Memory B cell (primary cell): ENCODE data around the gene DCP1B.

ENCODE experiments used
- ATAC-seq: fragments of 150-1000 bp; cut with Tn5 transposase; 2 replicates; pipeline ENCODE4 v1.10.0; 2021; ENCODE audit warnings: low read depth, mild to moderate bottlenecking, moderate library complexity
- DNase-seq, 2 donors: peaks; one replicate each; pipeline ENCODE4 v3.0.0; 2022; ENCODE audit warnings: low spot score in 2 of 2
- H3K27ac Mint-ChIP-seq: one replicate; pipeline ENCODE4 v1.8.0; 2022; ENCODE audit warnings: mild to moderate bottlenecking, moderate library complexity, mixed read lengths
- H3K27me3 Mint-ChIP-seq: one replicate; pipeline ENCODE4 v1.8.0; 2022; ENCODE audit warnings: mixed read lengths
- H3K36me3 Mint-ChIP-seq: one replicate; pipeline ENCODE4 v1.8.0; 2022; ENCODE audit warnings: mild to moderate bottlenecking, mixed read lengths
- H3K4me1 Mint-ChIP-seq: one replicate; pipeline ENCODE4 v1.8.0; 2022; ENCODE audit warnings: mixed read lengths
- H3K4me3 Mint-ChIP-seq: one replicate; pipeline ENCODE4 v1.8.0; 2022; ENCODE audit warnings: mild to moderate bottlenecking, moderate library complexity, mixed read lengths
- H3K9me3 Mint-ChIP-seq: one replicate; pipeline ENCODE4 v1.8.0; 2022; ENCODE audit warnings: mixed read lengths

DCP1B gene

DNA sequence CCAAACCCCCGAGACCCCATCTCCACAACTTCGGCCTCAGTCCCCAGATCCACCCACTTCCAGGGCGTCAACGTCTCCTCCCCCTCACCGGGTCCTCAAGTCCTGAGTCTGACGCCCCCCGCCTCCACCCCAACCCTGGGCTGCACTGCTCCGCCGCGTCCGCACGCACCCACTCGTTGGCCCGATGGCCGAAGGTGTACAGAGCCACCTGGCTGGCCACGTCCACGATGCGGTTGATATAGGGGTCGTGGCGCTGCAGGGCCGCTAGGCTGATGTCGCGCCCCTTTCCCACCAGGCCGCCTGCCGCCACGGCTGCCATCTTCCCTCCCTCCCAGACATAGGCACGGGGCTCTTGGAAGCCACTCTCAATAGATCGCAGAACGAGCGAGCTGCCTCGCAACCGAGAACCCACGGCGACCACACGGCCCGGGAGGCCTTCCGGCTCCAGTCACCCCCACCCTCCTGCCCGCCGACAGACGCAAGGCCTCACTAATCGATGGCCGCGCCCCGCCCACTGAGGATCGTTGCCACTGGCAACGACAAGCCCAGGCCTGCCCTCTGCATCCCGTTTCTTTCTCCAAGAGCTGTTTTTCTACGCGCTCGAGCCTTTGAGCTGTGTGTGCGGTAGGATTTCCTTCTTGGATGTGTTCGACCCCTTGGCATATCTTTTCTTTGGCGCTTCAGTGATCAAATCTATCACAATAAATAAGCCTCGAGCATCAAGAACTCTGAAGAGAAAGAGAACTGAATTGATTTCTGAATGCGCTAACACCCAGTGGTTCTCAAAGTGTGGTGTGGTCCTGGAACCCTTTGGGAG is at the start of gene DCP1B:
DCP1B (minus strand) TSS at position 345 of the 817 bp plus-strand sequence; CDS start at position 319, 26 bp downstream.
- H3K4me3 Mint-ChIP-seq = peak within 1 kb of the TSS; percentile 90

DNA sequence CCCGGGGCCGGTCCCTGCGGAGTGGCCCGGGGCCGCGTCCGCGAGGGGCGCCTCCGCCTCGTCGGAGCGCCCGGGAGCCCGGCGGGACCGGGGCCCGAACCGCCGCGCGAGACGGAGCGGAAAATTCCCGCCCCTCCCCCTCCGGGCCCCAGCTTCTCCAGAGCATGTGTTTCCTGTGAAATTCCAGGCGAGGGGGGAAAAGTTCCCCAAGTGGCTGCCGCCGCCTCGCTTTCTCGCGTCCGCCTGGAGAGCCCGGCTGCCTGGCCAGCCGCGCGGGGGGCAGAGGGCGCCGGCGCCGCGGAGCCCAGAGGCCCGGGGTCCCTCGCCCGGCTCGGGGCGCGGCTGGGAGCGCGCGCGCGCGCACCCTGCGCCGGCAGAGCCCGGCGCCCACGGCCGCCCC is 49.4 kb upstream of the DCP1B start:
- Mint-ChIP-seq H3K4me1 (peaks cover 18% of the 10 kb centered on the region), H3K9me3 (no peaks in the 10 kb centered on the region), H3K36me3 (no peaks in the 10 kb centered on the region), H3K27me3 (peaks cover 29% of the 10 kb centered on the region), H3K27ac (no peak overlapping the region), H3K4me3 (no peak overlapping the region)
- ATAC-seq (no peak), DNase-seq (no peak)

More for the DNA sequence above, at the start of gene DCP1B:
- Mint-ChIP-seq H3K27ac (peak within 1 kb of the TSS; percentile 98), H3K9me3 (no peaks in the 10 kb centered on the region), H3K4me1 (peaks cover 21% of the 10 kb centered on the region), H3K36me3 (peaks cover 5% of the 10 kb centered on the region), H3K27me3 (no peaks in the 10 kb centered on the region)
- ATAC-seq (peak; percentile 99), DNase-seq (peak; percentile 83 to 89)

DNA sequence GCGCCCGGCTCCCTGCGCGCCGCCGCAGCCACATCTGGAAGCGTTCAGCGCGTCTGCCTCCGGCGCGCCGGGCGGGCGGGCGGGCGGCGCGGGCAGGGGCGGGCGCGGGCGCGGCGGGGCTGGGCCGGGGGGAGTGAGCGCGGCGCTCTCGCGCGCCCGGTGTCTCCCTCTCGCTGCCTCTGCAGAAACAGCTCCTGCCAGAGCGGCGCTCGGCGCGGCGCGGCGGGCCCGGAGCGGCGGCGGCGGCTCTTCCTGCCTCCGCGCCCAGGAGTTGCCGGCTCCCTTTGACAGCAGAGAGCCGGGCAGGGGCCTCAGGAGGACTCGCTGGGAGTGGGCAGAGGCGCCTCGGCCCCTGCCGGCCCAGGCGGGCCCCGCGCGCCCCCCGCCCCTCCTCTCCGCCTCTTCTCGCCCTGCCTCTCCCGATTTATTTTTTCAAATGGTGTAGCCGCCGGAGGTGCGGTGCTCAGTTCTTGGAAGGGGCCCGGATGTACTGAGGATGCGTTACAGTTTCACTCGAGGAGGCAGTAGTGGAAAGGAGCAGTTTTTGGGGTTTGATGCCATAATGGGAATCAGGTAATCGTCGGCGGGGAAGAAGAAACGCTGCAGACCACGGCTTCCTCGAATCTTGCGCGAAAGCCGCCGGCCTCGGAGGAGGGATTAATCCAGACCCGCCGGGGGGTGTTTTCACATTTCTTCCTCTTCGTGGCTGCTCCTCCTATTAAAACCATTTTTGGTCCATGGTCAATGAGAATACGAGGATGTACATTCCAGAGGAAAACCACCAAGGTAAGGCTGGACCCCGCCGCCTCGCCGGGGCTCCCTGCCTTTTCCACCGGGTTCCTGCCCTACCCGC is 48.8 kb upstream of the DCP1B start, which contains the start of gene CACNA1C:
CACNA1C (plus strand) TSS at position 162 of the 853 bp plus-strand sequence; CDS start at position 738, 576 bp downstream.
- Mint-ChIP-seq H3K4me3 (peak within 1 kb of the TSS; percentile 73), H3K27me3 (peaks cover 32% of the 10 kb centered on the region), H3K4me1 (peaks cover 18% of the 10 kb centered on the region), H3K36me3 (no peaks in the 10 kb centered on the region), H3K27ac (no peak within 1 kb of the TSS), H3K9me3 (no peaks in the 10 kb centered on the region)
- ATAC-seq (peak; percentile 80), DNase-seq (no peak)

DNA sequence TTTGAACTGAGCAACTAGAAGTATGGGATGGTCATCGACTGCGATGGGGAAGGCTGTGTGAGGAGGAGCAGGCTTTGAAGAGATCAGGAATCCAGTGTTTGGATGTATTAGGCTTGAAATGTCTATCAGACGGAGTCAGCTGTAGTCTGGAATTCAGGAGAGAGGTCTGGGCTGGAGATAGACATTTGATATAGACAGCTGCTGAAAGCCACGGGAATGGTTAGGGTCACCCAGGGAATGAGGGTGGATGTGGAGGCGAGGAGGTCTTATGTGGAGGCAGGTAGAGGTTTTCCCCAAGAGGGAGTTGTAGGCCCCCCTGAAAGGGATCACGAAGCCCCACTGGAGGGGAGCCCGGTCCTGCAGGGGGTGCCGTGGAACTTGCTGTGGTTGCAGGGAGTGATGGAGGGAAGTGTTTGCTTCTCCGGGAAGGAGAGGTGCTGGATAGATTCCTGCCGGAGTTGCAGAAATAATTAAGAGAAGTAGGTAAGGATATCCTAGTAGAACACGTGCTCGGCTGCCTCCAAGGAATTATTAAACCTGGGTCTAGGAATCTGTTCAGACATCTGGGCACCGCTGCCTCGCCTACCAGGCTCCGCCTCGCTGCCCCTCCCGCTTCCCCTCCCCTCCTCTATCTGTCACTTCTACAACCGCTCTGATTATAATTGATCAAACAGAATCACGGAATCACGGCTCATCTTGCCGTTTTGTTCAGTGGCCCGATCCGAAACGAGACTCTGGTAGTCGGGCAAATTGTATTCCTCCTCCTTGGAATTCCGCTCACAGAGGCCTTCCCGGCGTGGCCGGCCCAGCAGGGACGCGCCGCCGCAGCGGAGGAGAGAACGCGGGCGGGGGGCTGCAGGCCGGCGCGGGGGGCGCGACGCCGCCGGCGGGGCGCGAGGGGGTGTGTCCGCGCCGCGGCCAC is 47.7 kb upstream of the DCP1B start:
- no peaks in the 10 kb centered on the region for H3K9me3 Mint-ChIP-seq
- H3K4me3 Mint-ChIP-seq = peak overlapping the region; percentile 52
- peaks cover 18% of the 10 kb centered on the region for H3K4me1 Mint-ChIP-seq
- peaks cover 32% of the 10 kb centered on the region for H3K27me3 Mint-ChIP-seq
- no peaks in the 10 kb centered on the region for H3K36me3 Mint-ChIP-seq
- no peak for DNase-seq
- ATAC-seq = no peak
- no peak overlapping the region for H3K27ac Mint-ChIP-seq

DNA sequence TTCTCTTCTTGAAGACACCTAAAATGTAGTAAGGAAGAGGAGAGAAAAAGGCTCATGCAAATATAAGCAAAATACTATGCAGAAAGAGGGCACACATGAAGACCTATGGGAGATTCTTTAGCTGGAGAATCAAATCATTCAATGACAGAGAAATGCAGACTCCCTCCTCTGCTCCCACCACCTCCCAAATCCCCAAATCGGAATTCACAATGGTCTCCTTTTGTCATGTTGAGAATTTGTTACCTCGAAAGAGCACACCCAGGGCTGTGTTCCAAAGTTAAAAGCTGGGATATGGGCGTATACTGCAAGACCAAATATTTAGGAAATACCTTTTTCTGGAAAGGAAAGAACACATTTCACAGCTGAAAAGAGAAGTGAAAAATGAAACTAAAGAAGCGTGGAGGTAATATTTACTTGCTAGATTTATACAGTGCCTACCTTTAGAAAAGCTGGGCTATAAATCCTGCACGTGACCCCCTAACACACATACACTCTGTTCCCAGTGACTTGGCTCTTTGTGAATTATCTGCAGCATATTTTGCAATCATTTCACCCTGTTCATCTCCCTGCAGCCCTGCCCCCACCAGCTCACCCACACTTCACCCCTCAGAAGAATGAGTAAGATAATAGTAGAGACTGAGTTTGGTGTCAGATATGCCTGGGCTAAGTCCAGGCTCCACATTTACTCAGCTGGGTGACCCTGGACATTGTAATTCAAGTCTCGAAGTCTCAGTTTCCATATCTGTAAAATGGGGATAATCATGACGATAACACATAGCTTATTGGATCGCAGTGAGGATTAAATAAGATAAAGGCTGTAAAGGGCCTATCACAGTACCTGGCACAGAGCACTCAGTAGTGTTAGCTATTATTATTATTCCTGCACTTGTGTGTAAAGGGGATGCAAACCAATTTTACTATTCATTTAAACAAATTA is 45.6 kb upstream of the DCP1B start:
- Mint-ChIP-seq H3K4me3 (no peak overlapping the region), H3K4me1 (peaks cover 18% of the 10 kb centered on the region), H3K36me3 (no peaks in the 10 kb centered on the region), H3K27me3 (peaks cover 26% of the 10 kb centered on the region), H3K9me3 (no peaks in the 10 kb centered on the region), H3K27ac (no peak overlapping the region)
- ATAC-seq (no peak), DNase-seq (no peak)

DNA sequence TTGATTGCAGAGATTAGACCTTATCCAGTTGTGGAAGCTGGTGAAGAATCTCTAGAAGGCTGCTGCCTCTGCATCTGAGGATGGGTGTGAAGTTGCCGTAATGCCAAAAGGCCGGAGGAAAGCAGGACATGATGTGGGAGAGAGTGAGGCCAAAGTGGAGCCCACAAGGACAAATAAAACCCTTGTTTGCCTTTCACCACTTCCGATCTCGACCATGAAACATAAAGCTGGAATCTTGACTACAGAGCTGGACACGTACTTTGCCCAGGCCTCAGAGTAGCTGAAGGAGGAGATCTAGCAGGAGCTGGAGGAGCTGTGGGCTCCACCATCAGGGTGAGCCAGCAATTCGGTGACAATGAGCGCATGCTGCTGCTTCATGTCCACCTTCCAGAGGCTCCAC is 43.5 kb upstream of the DCP1B start:
- ATAC-seq = no peak
- Mint-ChIP-seq H3K36me3 (no peaks in the 10 kb centered on the region), H3K27me3 (peaks cover 22% of the 10 kb centered on the region)

DNA sequence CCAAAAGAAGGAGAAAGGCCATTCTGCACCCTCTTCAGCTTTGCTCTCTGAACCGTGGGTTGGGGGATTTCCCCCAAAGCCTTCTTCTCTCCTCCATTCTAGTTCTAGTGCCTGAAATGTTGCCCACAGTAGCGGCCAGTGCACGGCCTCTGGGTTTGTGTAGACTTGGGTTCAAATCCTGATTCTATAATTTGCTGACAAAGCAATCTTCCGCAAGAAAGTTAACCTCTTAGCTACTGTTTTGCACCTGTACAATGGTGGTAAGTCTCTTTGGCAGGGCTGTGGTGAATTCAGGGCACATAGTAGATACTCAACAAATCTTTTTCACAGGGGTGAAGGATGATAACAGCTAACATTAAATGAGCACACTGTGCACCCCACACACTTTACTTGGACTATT is 42.7 kb upstream of the DCP1B start:
- DNase-seq = no peak
- Mint-ChIP-seq H3K4me3 (no peak overlapping the region), H3K27ac (no peak overlapping the region), H3K4me1 (peaks cover 9% of the 10 kb centered on the region), H3K9me3 (no peaks in the 10 kb centered on the region), H3K27me3 (peaks cover 27% of the 10 kb centered on the region), H3K36me3 (no peaks in the 10 kb centered on the region)
- peak; percentile 59 for ATAC-seq

More for the DNA sequence above, 43.5 kb upstream of the DCP1B start:
- Mint-ChIP-seq H3K27ac (no peak overlapping the region), H3K4me3 (no peak overlapping the region), H3K4me1 (peaks cover 9% of the 10 kb centered on the region), H3K9me3 (no peaks in the 10 kb centered on the region)
- DNase-seq = no peak

DNA sequence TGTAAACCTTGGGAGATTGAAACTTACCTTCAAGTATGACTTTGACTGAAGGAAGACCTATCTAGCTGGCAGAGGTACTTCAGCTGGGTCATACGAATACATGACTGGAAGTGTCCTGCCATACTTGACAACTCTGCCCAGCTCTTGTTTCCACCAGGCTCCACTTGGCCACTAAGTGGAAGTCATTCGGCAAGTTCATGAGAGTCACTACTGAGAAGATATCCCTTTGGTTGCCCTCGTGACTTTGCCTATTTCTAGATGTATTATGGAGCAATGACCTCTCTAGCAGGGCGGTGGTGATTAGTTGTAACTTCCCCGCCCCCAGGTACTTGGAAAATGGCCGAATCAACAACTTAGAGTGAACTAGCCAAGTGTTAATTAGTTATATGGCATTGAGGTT is 39.9 kb upstream of the DCP1B start:
- H3K27me3 Mint-ChIP-seq = peaks cover 22% of the 10 kb centered on the region
- DNase-seq (no peak), ATAC-seq (no peak)
- no peak overlapping the region for H3K27ac Mint-ChIP-seq
- H3K4me1 Mint-ChIP-seq = no peaks in the 10 kb centered on the region
- no peaks in the 10 kb centered on the region for H3K36me3 Mint-ChIP-seq
- H3K9me3 Mint-ChIP-seq = no peaks in the 10 kb centered on the region
- no peak overlapping the region for H3K4me3 Mint-ChIP-seq

DNA sequence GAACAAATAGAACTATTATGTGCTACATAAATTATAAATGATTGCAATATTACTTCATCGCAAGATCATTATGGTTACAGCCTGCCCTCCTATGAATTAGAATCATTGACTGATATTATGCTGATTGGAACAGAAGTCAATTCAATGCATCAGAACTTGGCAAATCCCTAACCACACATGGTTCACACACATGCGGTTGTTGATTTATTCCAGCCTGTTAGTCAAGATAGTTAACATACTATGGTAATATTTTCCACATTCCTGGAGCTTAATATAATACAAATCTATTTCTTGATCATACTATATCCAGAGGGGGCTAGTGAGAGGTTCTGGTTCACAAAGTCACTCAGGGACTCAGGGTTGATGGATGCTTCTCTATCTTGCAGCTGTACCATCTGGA is 38.8 kb upstream of the DCP1B start:
- ATAC-seq (no peak), DNase-seq (no peak)
- Mint-ChIP-seq H3K4me1 (no peaks in the 10 kb centered on the region), H3K9me3 (no peaks in the 10 kb centered on the region), H3K4me3 (no peak overlapping the region), H3K36me3 (no peaks in the 10 kb centered on the region), H3K27me3 (peaks cover 19% of the 10 kb centered on the region), H3K27ac (no peak overlapping the region)

DNA sequence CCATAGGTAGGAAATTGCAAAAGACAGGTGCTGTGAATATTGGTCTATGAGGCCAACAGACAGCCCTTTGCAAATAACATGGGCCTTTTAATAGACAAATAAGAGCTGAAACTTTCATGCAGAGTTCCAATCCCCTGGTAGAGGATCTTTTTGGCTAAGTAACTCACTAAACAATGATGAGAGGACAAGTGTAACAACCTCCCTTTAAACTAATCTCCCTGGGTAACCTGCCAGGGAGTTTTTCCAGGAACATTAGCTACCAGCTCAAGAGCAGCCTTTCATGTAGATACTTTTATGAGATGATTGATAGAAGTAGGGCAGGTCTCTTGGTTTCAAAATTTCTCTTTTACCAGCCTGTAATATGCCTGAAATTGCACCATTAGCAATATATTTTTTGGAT is 34.8 kb upstream of the DCP1B start:
- Mint-ChIP-seq H3K4me3 (no peak overlapping the region), H3K36me3 (no peaks in the 10 kb centered on the region), H3K4me1 (peaks cover 11% of the 10 kb centered on the region), H3K9me3 (no peaks in the 10 kb centered on the region), H3K27ac (no peak overlapping the region), H3K27me3 (peaks cover 29% of the 10 kb centered on the region)
- no peak for DNase-seq
- ATAC-seq = no peak

DNA sequence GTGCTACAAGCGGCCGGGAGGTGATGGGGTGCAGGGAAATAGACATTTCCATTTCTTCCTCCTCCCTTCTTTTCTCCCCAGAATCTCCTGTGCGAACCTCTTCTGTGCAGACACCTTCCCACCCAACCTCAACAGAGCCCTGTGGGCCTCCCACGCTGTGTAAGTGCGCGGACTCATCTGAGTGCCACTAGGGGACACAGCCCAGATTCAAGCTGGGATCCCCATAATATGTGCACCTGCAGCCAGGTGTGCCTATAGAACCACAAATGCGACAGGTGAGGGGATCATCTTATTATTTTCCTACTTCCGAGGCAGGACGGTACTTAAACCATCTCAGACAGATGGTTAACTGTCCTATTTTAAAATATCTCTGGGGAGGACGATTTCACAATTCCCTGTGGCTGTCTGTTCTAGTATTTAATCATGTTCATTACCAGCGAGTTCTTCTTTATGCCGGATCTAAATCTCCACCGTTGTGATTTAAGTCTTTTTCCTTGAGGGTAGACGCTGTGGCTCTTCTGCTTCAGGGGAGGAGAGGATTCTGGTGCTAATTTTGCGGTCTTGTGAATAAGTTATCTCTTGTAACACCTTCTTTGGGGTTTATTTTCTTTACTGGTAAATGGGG is 31.3 kb upstream of the DCP1B start:
- H3K27ac Mint-ChIP-seq = no peak overlapping the region
- peak overlapping the region; percentile 67 for H3K4me3 Mint-ChIP-seq
- ATAC-seq = peak; percentile 3
- H3K4me1 Mint-ChIP-seq = peaks cover 11% of the 10 kb centered on the region
- no peak for DNase-seq
- no peaks in the 10 kb centered on the region for H3K9me3 Mint-ChIP-seq
- H3K27me3 Mint-ChIP-seq = peaks cover 30% of the 10 kb centered on the region
- H3K36me3 Mint-ChIP-seq = no peaks in the 10 kb centered on the region

DNA sequence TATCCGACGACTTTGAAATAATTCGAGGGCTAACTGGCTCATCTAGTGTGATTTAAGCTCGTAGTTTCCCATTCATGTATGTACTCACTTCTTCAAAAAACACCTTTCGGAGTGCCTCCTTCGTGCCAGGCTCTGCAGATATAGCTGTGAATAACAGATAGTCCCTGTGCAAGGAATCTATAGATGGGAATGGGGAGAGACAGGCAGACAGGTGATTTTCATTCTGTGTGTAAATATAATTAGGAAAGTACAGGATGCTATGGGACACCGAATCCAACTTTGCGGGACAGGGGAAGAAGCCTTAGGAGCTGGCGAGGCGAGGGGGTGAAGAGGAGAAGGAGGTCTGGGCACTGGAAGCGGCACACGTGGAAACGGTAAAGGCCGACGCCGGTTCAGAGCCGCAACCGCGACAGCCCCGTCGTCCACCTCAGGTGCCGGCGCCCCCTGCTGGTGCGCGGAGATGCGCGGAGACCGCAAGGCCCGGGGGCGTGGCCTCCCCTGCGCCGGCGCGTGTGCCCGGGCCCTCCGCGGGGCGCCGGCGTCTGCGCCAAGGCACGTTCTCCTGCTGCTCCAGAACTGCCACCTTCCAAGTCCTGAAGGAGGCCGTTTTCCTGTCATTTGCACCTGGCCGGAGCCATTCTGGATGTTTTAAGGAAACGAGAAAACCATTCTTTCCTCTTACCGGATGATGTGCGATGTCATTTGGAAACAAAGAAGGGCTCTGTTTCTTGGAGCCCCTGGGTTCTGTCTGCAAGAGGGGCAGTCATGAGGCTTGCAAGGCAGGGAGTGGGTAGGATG is 30.6 kb upstream of the DCP1B start:
- H3K27ac Mint-ChIP-seq = no peak overlapping the region
- no peaks in the 10 kb centered on the region for H3K9me3 Mint-ChIP-seq
- H3K27me3 Mint-ChIP-seq = peaks cover 30% of the 10 kb centered on the region
- peaks cover 11% of the 10 kb centered on the region for H3K4me1 Mint-ChIP-seq
- H3K36me3 Mint-ChIP-seq = no peaks in the 10 kb centered on the region
- peak overlapping the region; percentile 67 for H3K4me3 Mint-ChIP-seq
- ATAC-seq = peak; percentile 99
- DNase-seq = peak; percentile 80 to 84
